Measurements from ENCODE around the gene POLR3G. TPM values are rescaled to one million over a fixed set of nuclear protein-coding genes. Genes with fewer than 3 reads are reported as not detected.

POLR3G gene
- total RNA-seq, 1 donor from 2014 or later, result 1.5 TPM

- DNase-seq (no peak), ATAC-seq (no peak)
- intact Hi-C loops (cut with micrococcal nuclease), result no loop called here
Observed at GRCh38 chr5:90547072-90547536, 72.4 kb downstream of the POLR3G start.

- DNase-seq (no peak), ATAC-seq (peak; percentile 75)
- intact Hi-C loops (cut with micrococcal nuclease), result no loop called here
Observed at GRCh38 chr5:90548069-90548593, 73.5 kb downstream of the POLR3G start.

GRCh38 chr5:90549223-90549622 lies 74.6 kb downstream of the POLR3G start:
- no peak for DNase-seq
- ATAC-seq, result no peak
- intact Hi-C loops (cut with micrococcal nuclease), result no loop called here

GRCh38 chr5:90549729-90550275 lies 75.1 kb downstream of the POLR3G start:
- no peak for DNase-seq
- no peak for ATAC-seq
- intact Hi-C loops (cut with micrococcal nuclease), result no loop called here

GRCh38 chr5:90550963-90551362 lies 76.3 kb downstream of the POLR3G start:
- intact Hi-C loops (cut with micrococcal nuclease), result no loop called here
- ATAC-seq (no peak), DNase-seq (no peak)

GRCh38 chr5:90551376-90551775 lies 76.7 kb downstream of the POLR3G start:
- intact Hi-C loops (cut with micrococcal nuclease), result no loop called here

GRCh38 chr5:90553711-90554110 lies 79.0 kb downstream of the POLR3G start:
- ATAC-seq, result no peak
- DNase-seq, result no peak
- intact Hi-C loops (cut with micrococcal nuclease), result no loop called here

More at GRCh38 chr5:90551376-90551775, 76.7 kb downstream of the POLR3G start:
- no peak for DNase-seq
- no peak for ATAC-seq

- DNase-seq, result no peak
- intact Hi-C loops (cut with micrococcal nuclease), result no loop called here
- ATAC-seq, result no peak
Observed at GRCh38 chr5:90554358-90555006, 79.8 kb downstream of the POLR3G start.

GRCh38 chr5:90555666-90556065 lies 81.0 kb downstream of the POLR3G start:
- no peak for ATAC-seq
- no peak for DNase-seq
- intact Hi-C loops (cut with micrococcal nuclease), result no loop called here

GRCh38 chr5:90557391-90557790 lies 82.7 kb downstream of the POLR3G start:
- intact Hi-C loops (cut with micrococcal nuclease), result no loop called here
- no peak for ATAC-seq
- DNase-seq, result no peak

GRCh38 chr5:90557871-90558270 lies 83.2 kb downstream of the POLR3G start:
- intact Hi-C loops (cut with micrococcal nuclease), result no loop called here
- no peak for DNase-seq

GRCh38 chr5:90558344-90559192 lies 83.9 kb downstream of the POLR3G start, which contains the start of gene ADGRV1:
TSS of gene ADGRV1 (plus strand) at chr5:90558797. CDS start at chr5:90558896, 99 bp downstream.
- ATAC-seq (peak; percentile 94), DNase-seq (peak; percentile 44)
- intact Hi-C loops (cut with micrococcal nuclease), result no loop called here

More at GRCh38 chr5:90557871-90558270, 83.2 kb downstream of the POLR3G start:
- ATAC-seq, result no peak

- DNase-seq (no peak), ATAC-seq (no peak)
- intact Hi-C loops (cut with micrococcal nuclease), result no loop called here
Observed at GRCh38 chr5:90560771-90561170, 86.1 kb downstream of the POLR3G start.

GRCh38 chr5:90561766-90562165 lies 87.1 kb downstream of the POLR3G start:
- ATAC-seq (no peak), DNase-seq (no peak)
- intact Hi-C loops (cut with micrococcal nuclease), result no loop called here

GRCh38 chr5:90562341-90562740 lies 87.7 kb downstream of the POLR3G start:
- DNase-seq (no peak), ATAC-seq (no peak)
- intact Hi-C loops (cut with micrococcal nuclease), result no loop called here

- DNase-seq (no peak), ATAC-seq (no peak)
- intact Hi-C loops (cut with micrococcal nuclease), result no loop called here
Observed at GRCh38 chr5:90563108-90563507, 88.4 kb downstream of the POLR3G start.
